MCF 10A (cell line): Measurements from ENCODE around the gene GCC2. TPM values are rescaled to one million over a fixed set of nuclear protein-coding genes. Genes with fewer than 3 reads are reported as not detected.

ENCODE experiments used
- BruUV-seq: library from RNA; stranded (reverse); fragments of 400-500 nt; replicated peaks from 2 replicates; lab custom pipeline; 2021; lab: Mats Ljungman, UMichigan
- CTCF ChIA-PET: fragments of 300-600 bp; sonication (Branson Sonifier 250); formaldehyde crosslinking; extraction: SDS; loops from one replicate; lab custom pipeline; 2021; ENCODE audit warnings: antibody characterized with exemption, inconsistent platforms; lab: Yijun Ruan, JAX
- POLR2A ChIA-PET: fragments of 300-600, 350-650 bp; sonication (Branson Sonifier 250); formaldehyde crosslinking; extraction: SDS; loops from one replicate; lab custom pipeline; 2020; ENCODE audit warnings: antibody characterized with exemption, inconsistent platforms; lab: Yijun Ruan, JAX
- DNase-seq: peaks from one replicate; pipeline ENCODE4 v3.0.0-alpha.2; 2018; ENCODE audit not compliant: unreplicated experiment
- H3K27ac Mint-ChIP-seq: one replicate; pipeline ENCODE4 v1.8.0; 2022; ENCODE audit warnings: mild to moderate bottlenecking, low read depth, mixed read lengths; ENCODE audit not compliant: unreplicated experiment
- H3K27me3 Mint-ChIP-seq: one replicate; pipeline ENCODE4 v1.8.0; 2022; ENCODE audit warnings: mixed read lengths; ENCODE audit not compliant: insufficient read depth, unreplicated experiment
- H3K36me3 Mint-ChIP-seq: one replicate; pipeline ENCODE4 v1.8.0; 2022; ENCODE audit warnings: mild to moderate bottlenecking, moderate library complexity, mixed read lengths; ENCODE audit not compliant: insufficient read depth, unreplicated experiment
- H3K4me1 Mint-ChIP-seq: one replicate; pipeline ENCODE4 v1.8.0; 2022; ENCODE audit warnings: mixed read lengths; ENCODE audit not compliant: insufficient read depth, unreplicated experiment
- H3K4me3 Mint-ChIP-seq: one replicate; pipeline ENCODE4 v1.8.0; 2022; ENCODE audit warnings: mild to moderate bottlenecking, moderate library complexity, mixed read lengths; ENCODE audit not compliant: unreplicated experiment
- H3K9me3 Mint-ChIP-seq: one replicate; pipeline ENCODE4 v1.8.0; 2022; ENCODE audit warnings: mixed read lengths; ENCODE audit not compliant: unreplicated experiment
- intact Hi-C: fragments of 100-400 bp; cut with micrococcal nuclease; formaldehyde crosslinking; loops from 2 replicates; pipeline ENCODE4 v1.14.1; 2022
- total RNA-seq: library from RNA; stranded (reverse); gene quantifications from 2 replicates; pipeline ENCODE4 v1.2.3, GENCODE V29; 2022
- TF ChIP-seq, protein P1 (sequence below): fragments of 200-600 bp; IDR thresholded peaks from one replicate; pipeline ENCODE4 v1.8.0; 2022; ENCODE audit warnings: antibody characterized with exemption, mild to moderate bottlenecking; ENCODE audit not compliant: unreplicated experiment

Gene GCC2
- total RNA-seq, 1 experiment from 2014 or later: 29.8 TPM

DNA sequence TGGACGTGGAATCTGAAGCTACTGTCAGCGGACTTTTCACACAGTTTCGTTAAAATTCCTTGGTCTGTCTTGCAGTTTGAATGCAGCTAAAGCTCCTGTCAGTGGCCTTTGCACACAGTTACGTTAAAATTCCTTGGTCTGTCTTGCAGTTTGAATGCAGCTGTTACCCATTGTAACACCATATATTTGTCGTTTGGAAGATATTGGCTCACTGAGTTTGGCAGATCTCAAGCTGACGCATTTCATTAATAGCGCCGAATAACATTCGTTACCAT, 86.3 kb downstream of the GCC2 start:
- intact Hi-C loops: no loop called here
- TF ChIP-seq, protein P1, sequence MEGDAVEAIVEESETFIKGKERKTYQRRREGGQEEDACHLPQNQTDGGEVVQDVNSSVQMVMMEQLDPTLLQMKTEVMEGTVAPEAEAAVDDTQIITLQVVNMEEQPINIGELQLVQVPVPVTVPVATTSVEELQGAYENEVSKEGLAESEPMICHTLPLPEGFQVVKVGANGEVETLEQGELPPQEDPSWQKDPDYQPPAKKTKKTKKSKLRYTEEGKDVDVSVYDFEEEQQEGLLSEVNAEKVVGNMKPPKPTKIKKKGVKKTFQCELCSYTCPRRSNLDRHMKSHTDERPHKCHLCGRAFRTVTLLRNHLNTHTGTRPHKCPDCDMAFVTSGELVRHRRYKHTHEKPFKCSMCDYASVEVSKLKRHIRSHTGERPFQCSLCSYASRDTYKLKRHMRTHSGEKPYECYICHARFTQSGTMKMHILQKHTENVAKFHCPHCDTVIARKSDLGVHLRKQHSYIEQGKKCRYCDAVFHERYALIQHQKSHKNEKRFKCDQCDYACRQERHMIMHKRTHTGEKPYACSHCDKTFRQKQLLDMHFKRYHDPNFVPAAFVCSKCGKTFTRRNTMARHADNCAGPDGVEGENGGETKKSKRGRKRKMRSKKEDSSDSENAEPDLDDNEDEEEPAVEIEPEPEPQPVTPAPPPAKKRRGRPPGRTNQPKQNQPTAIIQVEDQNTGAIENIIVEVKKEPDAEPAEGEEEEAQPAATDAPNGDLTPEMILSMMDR: no peak
- Mint-ChIP-seq H3K4me3 (peak overlapping the region; percentile 90), H3K27me3 (no peaks in the 10 kb centered on the region), H3K36me3 (no peaks in the 10 kb centered on the region), H3K27ac (peak overlapping the region; percentile 83), H3K4me1 (peaks cover 34% of the 10 kb centered on the region), H3K9me3 (no peaks in the 10 kb centered on the region)
- no TSS peak for BruUV-seq
- CTCF ChIA-PET: interaction anchor here (0.9 to 3.9 kb wide), 8 partner anchors 14 to 101 kb away, joined by 3 to 29 read pairs (median 6); partner anchors contain the start of gene GCC2
- peak; percentile 20 for DNase-seq
- POLR2A ChIA-PET: interaction anchor here (0.7 to 8.6 kb wide), 16 partner anchors 14 to 192 kb away, joined by 3 to 263 read pairs (median 6); partner anchors contain the start of gene GCC2

DNA sequence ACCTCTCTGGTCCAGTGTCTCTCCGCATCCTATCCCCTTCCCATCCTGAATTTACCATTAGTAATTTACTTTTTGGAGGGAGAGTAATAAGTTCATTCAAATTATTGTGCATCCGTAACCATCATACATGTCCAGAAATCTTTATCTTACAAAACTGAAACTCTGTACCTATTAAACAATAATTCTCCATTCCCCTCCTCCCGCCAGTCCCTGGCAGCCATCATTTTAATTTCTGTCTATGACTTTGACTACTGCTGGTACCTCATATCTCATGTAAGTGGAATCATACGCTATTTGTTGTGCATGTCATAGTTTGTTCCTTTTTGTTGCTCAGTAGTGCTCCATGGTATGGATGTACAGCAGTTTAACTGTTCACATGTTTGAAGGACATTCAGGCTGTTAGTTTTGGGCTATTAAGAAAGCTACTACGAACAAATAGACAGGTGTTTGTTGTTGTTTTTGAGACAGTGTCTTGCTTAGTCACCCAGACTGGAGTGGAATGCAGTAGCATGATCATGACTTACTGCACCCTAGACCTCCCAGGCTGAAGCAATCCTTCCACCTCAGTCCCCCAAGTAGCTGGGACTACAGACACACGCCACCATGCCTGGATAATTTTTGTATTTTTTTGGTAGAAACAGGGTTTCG, 87.3 kb downstream of the GCC2 start:
- H3K4me3 Mint-ChIP-seq: peak overlapping the region; percentile 90
- no TSS peak for BruUV-seq
- peak overlapping the region; percentile 83 for H3K27ac Mint-ChIP-seq
- H3K4me1 Mint-ChIP-seq: peaks cover 28% of the 10 kb centered on the region
- H3K9me3 Mint-ChIP-seq: no peaks in the 10 kb centered on the region
- intact Hi-C loops: no loop called here
- ChIA-PET POLR2A (interaction anchor here (0.6 to 8.6 kb wide), 12 partner anchors 13 to 126 kb away, joined by 3 to 263 read pairs (median 9); partner anchors contain the start of gene GCC2), CTCF (interaction anchor here (0.9 to 3.1 kb wide), 4 partner anchors 13 to 100 kb away, joined by 3 to 16 read pairs (median 5); no protein-coding TSS in a partner anchor)
- TF ChIP-seq, protein P1: no peak
- no peaks in the 10 kb centered on the region for H3K36me3 Mint-ChIP-seq
- DNase-seq: peak; percentile 41
- no peaks in the 10 kb centered on the region for H3K27me3 Mint-ChIP-seq

DNA sequence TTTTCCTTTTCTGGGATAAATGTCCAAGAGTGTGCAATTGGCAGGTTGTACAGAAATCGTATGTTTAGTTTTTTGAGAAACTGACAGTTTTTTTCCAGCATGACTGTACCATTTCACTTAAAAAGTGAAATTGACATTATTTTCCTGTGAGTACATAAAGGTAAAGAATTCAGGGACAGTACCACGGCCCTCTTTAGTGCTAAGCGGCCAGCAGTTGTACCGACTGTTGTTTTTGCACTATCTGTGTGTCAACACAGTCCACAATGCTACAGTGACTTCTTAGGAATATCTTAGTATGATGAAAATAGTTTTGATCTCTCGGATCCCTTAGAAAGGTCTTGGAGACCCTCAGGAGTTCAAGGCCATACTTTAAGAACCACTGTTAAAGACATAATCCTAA, 87.9 kb downstream of the GCC2 start:
- ChIA-PET POLR2A (interaction anchor here (0.6 to 8.6 kb wide), 6 partner anchors 37 to 87 kb away, joined by 3 to 263 read pairs (median 20); partner anchors contain the start of gene GCC2), CTCF (interaction anchor here (0.7 to 1.7 kb wide), 3 partner anchors 51 to 575 kb away, joined by 3 to 6 read pairs (median 5); no protein-coding TSS in a partner anchor)
- no peaks in the 10 kb centered on the region for H3K9me3 Mint-ChIP-seq
- DNase-seq: no peak
- no TSS peak for BruUV-seq
- peak overlapping the region; percentile 90 for H3K4me3 Mint-ChIP-seq
- no peaks in the 10 kb centered on the region for H3K36me3 Mint-ChIP-seq
- peaks cover 27% of the 10 kb centered on the region for H3K4me1 Mint-ChIP-seq
- intact Hi-C loops: no loop called here
- peak overlapping the region; percentile 83 for H3K27ac Mint-ChIP-seq
- no peaks in the 10 kb centered on the region for H3K27me3 Mint-ChIP-seq
- TF ChIP-seq, protein P1: no peak

DNA sequence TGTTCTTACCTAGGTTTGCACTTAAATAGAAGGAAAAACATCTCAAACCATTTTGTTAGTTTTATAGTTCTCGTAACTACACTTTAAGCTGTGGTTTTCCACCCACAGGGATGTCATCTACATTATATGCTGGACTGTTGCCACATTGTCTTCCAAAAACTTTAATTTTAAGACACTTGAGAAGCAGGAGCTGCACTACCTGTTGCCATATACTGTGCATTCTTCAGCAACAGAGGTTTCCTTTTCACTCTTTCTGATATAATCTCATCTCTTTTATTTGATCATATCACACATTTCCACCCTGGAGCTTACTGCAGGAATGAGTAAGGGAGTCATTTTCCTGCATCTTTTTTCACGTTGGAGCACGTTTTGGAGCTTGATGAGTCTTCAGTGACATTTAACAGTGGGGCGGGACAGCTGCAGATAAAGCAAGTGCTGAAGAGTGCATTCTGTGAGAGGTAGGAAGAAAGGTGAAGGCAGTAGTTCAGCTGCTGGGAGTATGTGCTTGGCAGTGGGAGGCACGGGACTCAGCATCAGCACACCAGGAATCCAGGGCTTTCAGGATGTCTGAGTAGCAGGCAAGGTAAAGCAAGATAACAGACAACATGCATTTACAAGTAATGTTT, 89.1 kb downstream of the GCC2 start:
- H3K9me3 Mint-ChIP-seq: no peaks in the 10 kb centered on the region
- H3K4me1 Mint-ChIP-seq: peaks cover 31% of the 10 kb centered on the region
- DNase-seq: peak; percentile 23
- H3K4me3 Mint-ChIP-seq: peak overlapping the region; percentile 90
- ChIA-PET POLR2A (interaction anchor here (0.6 to 8.6 kb wide), 12 partner anchors 12 to 182 kb away, joined by 3 to 263 read pairs (median 5); partner anchors contain the start of gene GCC2), CTCF (interaction anchor here (0.6 to 2.3 kb wide), 8 partner anchors 11 to 99 kb away, joined by 3 to 12 read pairs (median 4); no protein-coding TSS in a partner anchor)
- H3K36me3 Mint-ChIP-seq: no peaks in the 10 kb centered on the region
- H3K27me3 Mint-ChIP-seq: no peaks in the 10 kb centered on the region
- intact Hi-C loops: no loop called here
- BruUV-seq: no TSS peak
- TF ChIP-seq, protein P1: no peak
- H3K27ac Mint-ChIP-seq: peak overlapping the region; percentile 68
